HG03439 (cell line): ENCODE results near the gene TMCC1.
"Not testable (repeated sequence)": the region's sequence is repeated elsewhere in the genome, so short reads cannot be mapped to it uniquely, and the experiment has no call there.

Source experiments
- ATAC-seq: cut with Tn5 transposase; IDR thresholded peaks from one replicate; pipeline ENCODE4 v1.9.1; 2021; ENCODE audit warnings: mild to moderate bottlenecking, moderate library complexity; ENCODE audit not compliant: unreplicated experiment

Gene TMCC1

DNA sequence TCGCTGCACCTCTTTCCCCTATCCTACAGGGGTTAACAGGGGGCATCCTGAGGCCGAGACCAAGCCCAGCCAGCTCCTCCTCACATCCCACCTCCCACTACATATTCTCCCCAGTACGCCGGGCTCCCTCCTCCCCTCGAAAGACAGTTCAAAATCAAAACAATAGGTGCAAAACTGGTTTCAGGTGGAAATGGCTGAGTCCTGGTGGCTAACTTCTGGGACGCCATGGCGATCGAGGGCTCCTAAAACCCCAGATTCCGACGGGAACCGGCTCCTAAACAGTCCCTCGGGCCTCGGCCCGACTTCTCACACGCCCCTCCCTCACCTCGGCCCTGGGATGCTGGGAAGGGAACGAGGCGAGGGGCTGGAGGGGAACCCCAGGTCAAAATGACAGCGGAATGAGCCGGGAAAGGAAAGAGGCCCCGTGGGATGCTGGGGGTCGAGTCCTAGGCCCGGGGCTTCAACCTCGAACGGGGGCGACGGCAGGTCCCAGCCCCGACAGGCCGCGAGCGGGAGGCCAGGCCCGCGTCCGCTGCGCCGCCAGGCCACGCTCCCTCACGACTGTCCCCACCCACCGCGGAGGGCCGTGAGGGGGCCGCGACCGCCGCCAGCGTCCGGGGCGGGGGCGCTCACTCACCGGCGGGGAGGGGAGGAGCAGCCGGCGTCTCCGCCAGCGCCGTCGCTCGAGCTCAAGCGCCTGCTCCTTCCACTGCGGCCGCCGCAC, 492 bp downstream of the TMCC1 start:
- ATAC-seq, result peak; percentile 69

DNA sequence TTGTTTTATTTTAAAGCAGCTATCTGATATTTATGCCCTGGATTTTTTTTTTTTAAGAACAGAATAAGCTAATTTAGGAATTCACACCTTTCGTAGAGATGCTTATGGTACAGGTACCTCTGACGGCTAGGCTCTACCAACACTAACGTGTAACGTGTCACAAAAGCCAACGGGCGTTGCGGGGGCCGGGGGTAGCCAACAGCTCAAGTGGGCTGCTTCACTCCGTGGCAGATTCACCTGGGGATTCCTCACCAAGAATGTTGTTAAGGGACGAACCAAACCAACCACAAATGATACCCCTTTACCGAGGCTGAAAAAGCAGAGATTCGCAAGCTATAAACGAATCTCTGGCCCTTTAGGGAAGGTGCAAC, 1.0 kb downstream of the TMCC1 start:
- ATAC-seq, result no peak

- ATAC-seq, result no peak
Observed at GRCh38 chr3:129890891-129891290, 2.6 kb downstream of the TMCC1 start.

DNA sequence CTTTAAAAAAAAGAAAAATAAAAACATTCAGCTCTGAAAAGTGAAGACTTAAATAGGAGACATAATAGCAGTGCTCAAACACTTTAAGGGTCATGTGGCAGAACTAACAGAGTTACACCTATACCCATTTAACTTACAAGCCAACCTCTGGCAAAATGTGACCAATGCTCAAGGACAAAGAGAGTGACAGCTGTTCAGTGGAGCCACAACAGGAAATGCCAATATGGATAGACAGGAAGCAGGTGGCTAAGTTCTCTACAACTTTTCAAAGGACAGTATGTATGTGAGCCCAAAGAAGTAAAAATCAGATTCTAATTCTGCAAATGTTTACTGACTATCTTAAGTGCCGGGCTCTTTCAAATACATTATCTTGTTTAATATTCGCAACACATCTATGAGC, 3.4 kb downstream of the TMCC1 start:
- ATAC-seq, result no peak

- ATAC-seq, result no peak
Observed at GRCh38 chr3:129888771-129889170, 4.7 kb downstream of the TMCC1 start.

DNA sequence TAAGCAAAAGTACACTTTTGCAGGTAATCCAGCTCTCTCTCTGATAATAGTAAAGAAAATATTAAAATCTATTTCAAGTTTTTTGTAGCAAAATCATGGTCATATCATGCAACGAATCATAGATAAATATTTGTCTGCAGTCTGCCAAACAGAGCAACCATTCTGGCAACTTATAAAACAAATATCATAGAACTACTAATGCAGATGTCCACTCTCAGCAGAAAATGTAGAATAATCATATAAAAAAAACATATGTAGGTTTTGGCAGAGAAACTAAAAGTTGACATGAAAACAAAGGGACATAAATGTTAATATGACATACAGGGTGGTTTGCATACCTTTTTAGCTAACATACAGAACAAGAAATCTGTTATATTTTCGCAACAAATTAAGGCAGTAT, 12.2 kb downstream of the TMCC1 start:
- no peak for ATAC-seq

DNA sequence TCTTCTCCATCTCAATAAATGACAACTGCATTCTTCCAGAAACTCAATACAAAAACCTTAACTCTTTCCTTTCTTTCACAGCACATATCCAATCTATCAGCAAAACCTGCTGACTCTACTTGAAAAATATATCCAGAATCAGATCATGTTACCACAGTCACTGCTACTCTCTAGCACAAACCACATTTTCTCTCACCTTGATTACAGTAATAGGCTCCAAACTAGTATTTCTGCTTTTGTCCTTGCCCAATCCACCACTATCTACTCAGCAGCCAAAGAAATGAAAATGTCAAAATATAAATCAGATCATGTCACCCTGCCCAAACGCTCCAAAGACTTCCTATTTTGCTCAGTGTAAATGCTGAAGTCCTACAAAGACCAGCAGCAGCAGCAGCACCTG, 15.2 kb downstream of the TMCC1 start:
- no peak for ATAC-seq

DNA sequence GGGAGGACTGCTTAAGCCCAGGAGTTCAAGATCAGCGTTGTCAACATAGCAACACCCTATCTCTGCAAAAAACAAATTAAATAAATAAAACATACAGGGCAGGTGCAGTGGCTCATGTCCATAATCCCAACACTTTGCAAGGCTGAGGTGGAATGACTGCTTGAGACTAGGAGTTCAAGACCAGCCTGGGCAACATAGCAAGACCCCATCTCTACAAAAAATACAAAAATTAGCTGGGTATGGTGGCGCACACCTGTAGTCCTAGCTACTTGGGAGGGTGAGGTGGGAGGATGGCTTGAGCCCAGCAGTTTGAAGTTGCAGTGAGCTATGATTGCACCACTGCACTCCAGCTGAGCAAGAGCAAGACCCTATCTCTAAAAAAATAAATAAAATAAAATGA, 19.0 kb downstream of the TMCC1 start:
- ATAC-seq, result not testable (repeated sequence)

DNA sequence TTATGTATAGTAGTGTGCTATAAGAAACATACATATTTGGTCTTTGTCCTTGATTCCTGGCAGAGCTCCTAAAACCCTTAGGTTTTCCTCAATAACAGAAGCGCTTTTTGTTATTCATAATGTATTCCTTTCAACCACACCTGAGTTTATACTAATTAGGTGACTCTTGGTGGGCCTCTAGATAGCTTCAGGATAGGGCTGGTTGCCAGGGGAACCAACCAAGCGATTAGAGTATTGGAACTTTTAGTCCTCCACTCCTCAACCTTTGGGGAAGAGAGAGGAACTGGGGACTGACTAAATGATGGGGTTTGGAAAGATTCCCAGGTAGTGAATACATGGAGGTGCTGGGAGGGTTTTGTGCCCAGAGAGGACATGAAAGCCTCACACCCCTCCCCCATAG, 24.6 kb downstream of the TMCC1 start:
- no peak for ATAC-seq

GRCh38 chr3:129867506-129868124, 25.9 kb downstream of the TMCC1 start:
- no peak for ATAC-seq

GRCh38 chr3:129865806-129866205, 27.7 kb downstream of the TMCC1 start:
- no peak for ATAC-seq

DNA sequence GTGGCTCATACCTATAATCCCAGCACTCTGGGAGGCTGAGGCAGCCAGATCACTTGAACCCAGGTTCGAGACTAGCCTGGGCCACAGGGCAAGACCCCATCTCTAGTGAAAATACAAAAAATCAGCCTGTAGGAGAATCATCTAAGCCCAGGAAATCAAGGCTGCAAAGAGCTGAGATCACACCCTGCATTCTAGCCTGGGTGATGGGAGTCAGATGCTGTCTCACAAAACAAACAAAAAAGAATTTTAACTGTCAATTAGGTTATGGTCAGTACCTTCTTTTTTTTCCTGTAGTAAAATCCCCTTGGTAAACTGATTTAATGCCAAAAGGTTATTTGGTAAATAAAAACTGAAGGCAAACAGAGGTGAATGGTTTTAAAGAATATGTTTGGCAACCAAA, 29.0 kb downstream of the TMCC1 start:
- ATAC-seq, result no peak

DNA sequence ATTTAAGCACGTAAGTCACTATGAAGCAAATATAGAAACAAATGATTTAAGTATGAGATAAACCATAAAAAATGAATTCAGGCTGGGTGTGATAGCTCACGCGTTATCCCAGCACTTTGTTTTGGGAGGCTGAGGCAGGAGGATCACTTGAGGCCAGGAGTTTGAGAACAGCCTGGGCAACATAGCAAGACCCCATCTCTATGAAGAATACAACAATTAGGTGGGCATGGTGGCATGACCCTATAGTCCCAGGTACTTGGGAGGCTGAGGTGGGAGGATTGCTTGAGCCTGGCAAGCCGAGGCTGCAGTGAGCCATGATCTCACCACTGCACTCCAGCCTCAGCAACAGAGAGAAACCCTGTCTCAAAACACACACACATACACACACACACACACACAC, 34.2 kb downstream of the TMCC1 start:
- ATAC-seq, result no peak

- ATAC-seq, result no peak
Observed at GRCh38 chr3:129857899-129858298, 35.6 kb downstream of the TMCC1 start.

- ATAC-seq, result not testable (repeated sequence)
Observed at GRCh38 chr3:129856790-129857189, 36.7 kb downstream of the TMCC1 start.

- ATAC-seq, result no peak
Observed at GRCh38 chr3:129855832-129856419, 37.6 kb downstream of the TMCC1 start.

DNA sequence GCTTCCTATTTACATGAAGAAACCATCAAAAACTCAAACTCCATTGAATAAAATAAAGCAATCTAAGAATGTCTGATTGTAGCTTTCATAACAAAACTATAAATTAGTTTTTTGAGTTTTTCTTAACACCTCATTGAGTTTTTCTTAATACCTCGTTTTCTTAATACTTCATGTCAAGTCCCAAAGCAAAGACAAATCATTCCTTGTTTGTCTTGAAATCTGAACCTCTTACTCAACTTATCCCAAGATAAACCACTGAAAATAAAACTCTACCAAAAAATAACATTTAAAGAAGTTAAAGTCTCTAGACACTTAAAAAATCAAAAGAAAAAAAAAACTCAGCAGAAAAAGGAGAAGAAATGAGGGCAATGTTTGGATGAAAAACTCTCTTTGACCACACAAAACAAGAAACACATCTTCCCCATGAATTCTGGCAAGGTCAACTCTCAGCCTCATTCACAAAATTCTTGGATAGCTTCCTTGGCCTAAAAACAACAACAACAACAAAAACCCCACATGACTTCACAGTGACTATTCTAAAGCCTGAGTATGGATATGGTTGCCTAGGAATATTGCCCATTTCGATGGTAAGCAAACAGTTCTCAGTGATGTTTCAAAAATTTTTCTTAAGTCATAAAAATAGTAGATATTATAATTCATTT, 38.2 kb downstream of the TMCC1 start:
- ATAC-seq, result no peak

- no peak for ATAC-seq
Observed at GRCh38 chr3:129854460-129854859, 39.1 kb downstream of the TMCC1 start.

GRCh38 chr3:129845956-129846355, 47.6 kb downstream of the TMCC1 start:
- no peak for ATAC-seq

- no peak for ATAC-seq
Observed at GRCh38 chr3:129840707-129841360, 52.7 kb downstream of the TMCC1 start.

DNA sequence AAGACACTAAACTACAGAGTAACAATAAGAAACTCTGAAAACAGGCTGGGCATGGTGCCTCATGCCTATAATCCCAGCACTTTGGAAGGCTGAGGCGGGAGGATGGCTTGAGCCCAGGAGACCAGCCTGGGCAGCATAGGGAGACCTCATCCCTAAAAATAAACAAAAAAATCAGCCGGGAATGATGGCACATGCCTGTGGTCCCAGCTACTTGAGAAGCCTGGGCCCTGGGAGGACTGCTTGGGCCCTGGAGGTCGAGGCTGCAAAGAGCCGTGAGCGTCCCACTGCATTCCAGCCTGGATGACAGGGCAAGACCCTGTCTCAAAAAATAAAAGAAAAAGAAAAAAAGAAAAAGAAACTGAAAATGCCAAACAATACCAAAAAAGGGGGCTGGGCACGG, 55.4 kb downstream of the TMCC1 start:
- ATAC-seq, result no peak
